Kidney glomerular epithelial cell (primary cell): ENCODE data around the gene PIGV.
A peak's percentile ranks its signal among the peaks of the same experiment; 100 is the strongest.
"Not testable (repeated sequence)": the region's sequence is repeated elsewhere in the genome, so short reads cannot be mapped to it uniquely, and the experiment has no call there.

ENCODE experiments used
- DNase-seq: peaks from one replicate; lab custom pipeline; 2025; lab: John Stamatoyannopoulos, UW

The PIGV gene

DNA sequence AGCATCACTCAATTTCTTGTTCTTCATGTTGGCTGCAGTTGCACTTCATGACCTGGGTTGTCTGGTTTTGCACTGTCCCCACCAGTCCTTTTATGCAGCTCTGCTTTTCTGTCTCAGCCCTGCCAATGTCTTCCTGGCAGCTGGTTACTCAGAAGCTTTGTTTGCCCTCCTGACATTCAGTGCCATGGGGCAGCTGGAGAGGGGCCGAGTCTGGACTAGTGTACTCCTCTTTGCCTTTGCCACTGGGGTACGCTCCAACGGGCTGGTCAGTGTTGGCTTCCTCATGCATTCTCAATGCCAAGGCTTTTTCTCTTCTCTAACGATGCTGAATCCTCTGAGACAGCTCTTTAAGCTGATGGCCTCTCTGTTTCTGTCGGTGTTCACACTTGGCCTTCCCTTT lies 6.6 kb downstream of the PIGV start:
- DNase-seq, result no peak

DNA sequence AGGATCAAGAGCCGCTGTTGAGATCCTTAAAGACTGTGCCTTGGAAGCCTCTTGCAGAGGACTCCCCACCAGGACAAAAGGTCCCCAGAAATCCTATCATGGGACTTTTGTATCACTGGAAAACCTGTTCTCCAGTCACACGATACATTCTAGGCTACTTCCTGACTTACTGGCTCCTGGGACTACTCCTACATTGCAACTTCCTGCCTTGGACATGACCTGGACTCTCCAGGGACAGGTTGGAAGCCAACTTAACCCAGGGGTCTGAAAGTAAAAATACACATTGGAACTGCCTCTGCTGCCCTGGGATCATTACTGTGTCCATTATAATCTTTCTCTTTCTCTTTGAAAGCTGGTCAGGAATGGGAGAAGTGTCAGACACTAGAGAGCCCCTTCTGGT lies 9.9 kb downstream of the PIGV start:
- DNase-seq, result no peak

- DNase-seq, result no peak
Observed at GRCh38 chr1:26799479-26800142, 11.9 kb downstream of the PIGV start.

DNA sequence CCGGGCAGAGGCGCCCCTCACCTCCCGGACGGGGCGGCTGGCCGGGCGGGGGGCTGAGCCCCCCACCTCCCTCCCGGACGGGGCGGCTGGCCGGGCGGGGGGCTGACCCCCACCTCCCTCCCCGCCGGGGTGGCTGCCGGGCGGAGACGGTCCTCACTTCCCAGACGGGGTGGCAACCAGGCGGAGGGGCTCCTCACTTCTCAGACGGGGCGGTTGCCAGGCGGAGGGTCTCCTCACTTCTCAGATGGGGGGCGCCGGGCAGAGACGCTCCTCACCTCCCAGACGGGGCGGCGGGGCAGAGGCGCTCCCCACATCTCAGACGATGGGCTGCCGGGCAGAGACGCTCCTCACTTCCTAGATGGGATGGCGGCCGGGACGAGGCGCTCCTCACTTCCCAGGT lies 16.2 kb downstream of the PIGV start:
- not testable (repeated sequence) for DNase-seq

DNA sequence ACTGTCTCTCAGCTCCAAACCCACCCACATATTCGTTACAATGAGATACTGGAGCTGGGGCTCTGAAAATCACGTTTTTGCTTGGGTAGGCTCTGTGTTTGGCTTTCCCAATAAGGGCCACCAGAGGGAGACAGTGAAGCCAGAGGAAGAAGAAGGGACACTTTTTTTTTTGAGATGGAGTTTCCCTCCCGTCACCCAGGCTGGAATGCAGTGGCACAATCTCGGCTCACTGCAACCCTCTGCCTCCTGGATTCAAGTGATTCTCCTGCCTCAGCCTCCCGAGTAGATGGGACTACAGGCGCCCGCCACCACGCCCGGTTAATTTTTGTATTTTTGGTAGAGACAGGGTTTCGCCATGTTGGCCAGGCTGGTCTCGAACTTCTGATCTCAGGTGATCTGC lies 22.4 kb downstream of the PIGV start:
- peak; percentile 24 for DNase-seq

DNA sequence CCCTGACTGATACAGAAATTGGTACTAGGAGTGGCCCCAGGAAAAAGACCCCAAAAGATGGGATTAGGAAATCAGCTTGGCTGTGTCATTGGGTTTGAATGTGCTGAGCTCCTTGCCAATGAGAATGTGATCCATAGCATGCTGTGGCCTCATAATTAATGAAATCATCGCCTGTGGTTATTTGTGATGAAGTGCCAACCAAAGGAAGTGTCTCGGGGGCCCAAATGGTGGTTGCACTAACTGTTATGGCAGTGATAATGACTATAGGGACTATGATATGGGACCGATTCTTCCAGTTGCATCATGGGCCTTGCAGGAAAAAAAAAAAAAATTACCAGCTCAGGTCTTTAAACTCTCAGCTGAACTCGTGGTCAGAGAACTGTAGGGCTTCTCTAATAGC lies 23.3 kb downstream of the PIGV start:
- DNase-seq, result no peak

GRCh38 chr1:26811708-26812107 lies 24.0 kb downstream of the PIGV start:
- DNase-seq, result no peak

GRCh38 chr1:26814377-26814776 lies 26.6 kb downstream of the PIGV start:
- no peak for DNase-seq

DNA sequence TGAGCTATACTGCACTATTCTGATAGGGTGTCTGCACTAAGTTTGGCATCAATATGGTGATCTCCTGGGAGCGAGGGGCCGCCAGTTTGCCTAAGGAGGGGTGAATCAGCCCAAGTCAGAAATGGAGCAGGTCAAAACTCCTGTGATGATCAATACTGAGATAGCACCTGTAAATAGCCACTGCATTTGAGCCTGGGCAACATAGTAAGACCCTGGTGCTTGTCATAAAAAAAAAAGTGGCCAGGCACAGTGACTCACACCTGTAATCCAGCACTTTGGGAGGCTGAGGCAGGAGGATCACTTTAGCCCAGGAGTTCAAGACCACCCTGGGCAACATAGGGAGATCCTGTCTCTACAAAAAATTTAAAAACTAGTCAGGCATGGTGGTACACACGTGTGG lies 27.1 kb downstream of the PIGV start:
- DNase-seq, result no peak

DNA sequence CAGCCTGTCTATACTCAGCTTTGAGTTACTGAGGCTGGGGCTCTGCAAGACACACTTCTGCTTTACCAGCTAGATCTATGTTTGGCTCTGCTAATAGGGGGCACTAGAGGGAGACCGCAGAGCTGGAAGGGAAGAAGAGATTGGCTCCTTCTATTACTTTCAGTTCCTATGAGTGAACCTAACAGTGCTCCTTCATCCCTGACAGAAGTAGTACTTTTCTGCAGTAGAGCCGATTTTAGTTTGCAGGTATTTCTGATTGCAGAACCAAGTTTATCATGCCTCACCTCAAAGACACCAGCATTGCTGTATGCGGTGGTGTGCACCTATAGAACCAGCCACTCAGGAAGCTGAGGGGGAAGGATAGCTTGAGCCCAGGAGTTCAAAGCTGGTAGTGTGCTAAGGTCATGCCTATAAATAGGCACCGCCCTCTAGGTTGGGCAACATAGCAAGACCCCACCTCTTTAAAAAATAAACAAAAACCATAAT lies 33.1 kb downstream of the PIGV start:
- DNase-seq, result no peak

- no peak for DNase-seq
Observed at GRCh38 chr1:26822737-26823395, 35.1 kb downstream of the PIGV start.

DNA sequence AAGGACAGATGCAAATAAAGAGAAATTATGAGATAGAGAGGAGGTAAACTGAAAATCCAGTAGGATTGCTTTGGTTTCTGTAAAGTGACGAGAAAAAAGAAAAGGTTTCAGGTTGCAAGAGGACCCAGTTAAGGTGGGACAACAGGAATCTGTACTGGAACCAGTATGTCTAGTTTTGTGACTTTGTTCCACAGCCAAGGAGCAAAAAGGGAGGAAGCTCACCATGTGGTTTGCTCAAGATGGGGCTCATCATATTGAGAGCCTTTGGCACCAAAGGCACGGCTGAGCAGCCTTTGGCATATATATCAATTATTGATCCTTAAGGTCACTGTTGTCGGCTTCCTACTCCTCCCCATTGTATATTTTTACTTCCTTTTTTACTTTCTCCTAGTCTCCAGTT lies 37.0 kb downstream of the PIGV start:
- no peak for DNase-seq

- peak; percentile 34 for DNase-seq
Observed at GRCh38 chr1:26826261-26827105, 38.7 kb downstream of the PIGV start, which contains the start of gene ZDHHC18. Gene ZDHHC18 (plus strand): TSS chr1:26826688. CDS start chr1:26826805, 117 bp downstream.

DNA sequence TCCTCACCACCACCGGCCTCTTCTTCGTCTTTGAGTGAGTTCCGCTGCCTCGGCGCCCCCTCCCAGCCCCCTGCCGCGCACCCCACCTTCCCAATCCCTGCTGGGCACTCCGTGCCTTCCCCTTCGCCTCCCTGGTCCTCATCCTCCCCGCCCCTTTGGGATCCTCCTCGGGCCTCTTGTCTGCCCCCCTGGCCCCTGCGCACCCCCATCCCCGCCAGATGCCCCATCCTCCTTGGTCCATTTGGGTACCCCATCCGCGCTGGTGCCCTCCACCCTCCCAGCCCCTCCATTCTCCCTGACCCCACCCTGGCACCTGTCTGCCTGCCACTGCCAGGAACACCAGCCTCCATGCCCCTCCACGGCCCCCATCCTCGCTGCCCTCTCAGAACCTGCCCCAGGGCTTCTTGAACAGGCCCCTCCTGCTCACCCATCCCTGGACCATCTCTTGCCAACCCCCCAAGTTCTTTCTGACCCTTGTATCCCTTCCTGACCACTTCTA lies 39.4 kb downstream of the PIGV start:
- DNase-seq, result no peak

GRCh38 chr1:26827663-26828062 lies 39.9 kb downstream of the PIGV start:
- no peak for DNase-seq

DNA sequence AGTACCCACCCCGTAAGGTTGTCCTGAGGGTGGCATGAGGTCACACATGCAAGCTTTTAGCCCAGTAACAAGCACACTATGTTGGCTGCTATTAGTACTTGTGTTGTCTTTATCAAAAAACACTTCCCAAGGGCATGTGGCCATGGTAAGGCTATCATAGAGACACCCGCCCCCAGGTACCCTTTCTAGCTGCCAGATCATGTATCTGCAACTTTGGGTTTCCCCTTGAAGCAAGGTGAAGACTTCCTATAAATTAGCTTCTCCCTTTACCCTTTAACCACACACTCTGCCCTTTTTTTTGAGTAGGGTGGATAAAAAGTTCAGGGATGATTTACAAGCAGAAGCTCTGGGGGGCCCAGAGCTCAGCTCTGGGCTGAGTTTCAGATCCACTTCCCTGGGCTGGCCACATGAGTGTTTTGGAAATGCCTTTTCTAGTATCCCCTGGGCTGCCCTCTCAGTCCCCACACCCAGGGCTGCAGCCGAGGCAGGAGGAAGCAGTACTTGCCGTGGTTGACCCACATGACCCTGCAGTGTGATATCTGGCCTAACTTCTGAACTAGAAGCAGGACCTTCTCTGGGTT lies 40.8 kb downstream of the PIGV start:
- no peak for DNase-seq

DNA sequence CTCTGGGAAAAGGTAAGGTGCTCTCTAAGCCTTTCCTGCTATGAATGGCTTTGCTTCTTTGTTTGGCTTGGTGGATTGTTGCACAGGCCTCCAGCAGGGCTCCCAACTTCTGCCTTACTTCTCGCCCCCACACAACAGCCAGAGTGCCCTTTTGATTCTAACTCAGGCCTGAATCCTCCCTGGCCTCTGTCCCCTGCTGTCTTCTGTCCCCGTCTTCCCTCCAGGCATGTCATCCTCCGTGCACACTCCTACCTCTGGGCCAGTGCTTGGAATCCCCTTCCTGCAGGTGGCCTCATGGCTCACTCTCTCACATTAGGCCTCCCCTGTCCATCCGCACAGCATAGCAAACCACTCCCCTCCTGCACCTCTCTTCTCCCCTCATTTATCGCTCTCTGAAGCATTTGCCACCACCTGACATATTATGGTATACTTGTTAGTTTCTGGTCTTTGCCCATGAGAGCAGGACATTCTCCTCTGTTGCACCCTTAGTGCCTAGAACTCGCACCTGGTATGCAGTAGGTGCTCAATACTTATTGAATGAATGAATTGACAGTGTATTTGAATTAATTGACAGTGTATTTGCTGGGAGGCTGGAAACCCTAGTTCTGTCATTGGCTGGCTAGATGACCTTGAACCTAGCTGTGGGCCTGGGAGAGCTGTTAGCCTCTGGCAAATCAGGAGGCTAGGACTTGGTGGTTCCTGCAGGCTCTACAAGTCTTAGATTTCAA lies 41.6 kb downstream of the PIGV start:
- DNase-seq, result no peak

DNA sequence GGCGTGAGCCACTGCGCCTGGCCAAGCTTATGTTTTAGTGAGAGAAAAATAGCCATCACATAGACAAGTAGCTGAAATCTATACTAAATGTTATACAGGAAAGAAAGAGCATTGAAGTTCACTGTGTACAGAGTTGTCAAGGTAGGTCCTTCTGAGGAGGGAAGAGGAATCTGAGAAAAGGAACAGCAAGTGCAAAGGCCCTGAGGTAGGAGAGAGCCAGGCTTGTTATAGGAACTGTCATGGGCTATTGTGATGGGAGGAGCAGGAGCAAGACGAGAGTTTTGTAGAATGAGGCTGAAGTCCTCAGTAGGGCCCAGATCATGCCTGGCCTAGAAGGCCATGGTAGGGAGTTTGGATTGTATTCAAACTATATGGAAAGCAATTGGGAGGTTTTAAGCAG lies 43.3 kb downstream of the PIGV start:
- DNase-seq, result no peak

GRCh38 chr1:26831546-26832248 lies 43.9 kb downstream of the PIGV start:
- DNase-seq, result no peak

- DNase-seq, result no peak
Observed at GRCh38 chr1:26832249-26832960, 44.7 kb downstream of the PIGV start.
